HG03520 (cell line): ENCODE results near the gene EDEM1.

Experiments
- ATAC-seq: cut with Tn5 transposase; IDR thresholded peaks from one replicate; pipeline ENCODE4 v1.9.1; 2021; ENCODE audit warnings: mild to moderate bottlenecking, moderate library complexity; ENCODE audit not compliant: unreplicated experiment

EDEM1 gene

GRCh38 chr3:5264896-5265770, 77.6 kb downstream of the EDEM1 start:
- ATAC-seq, result no peak

GRCh38 chr3:5267252-5267651, 79.7 kb downstream of the EDEM1 start:
- ATAC-seq, result no peak

DNA sequence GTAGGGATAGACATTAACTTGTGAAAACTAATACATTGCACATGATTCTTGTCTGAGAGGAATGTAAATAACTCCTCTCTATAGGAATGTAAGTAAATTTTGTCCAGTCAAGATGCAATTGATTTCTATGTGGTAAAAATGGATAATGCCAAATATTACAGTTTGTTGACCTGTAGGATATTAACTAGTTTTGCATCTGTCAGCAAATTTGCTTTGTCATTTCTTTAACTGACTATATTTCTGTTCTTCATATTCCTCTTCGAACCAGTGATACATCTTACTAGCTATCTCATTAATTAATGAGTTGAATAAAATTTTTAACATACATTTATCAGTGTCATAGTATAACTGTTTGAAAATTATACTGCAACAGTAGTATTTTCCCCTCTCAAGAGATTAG, 80.4 kb downstream of the EDEM1 start:
- no peak for ATAC-seq
